A549 treated with DMSO at 1 μM for 4 hours (cell line): ENCODE data around the gene PLEKHA7. TPM values are rescaled to one million over a fixed set of nuclear protein-coding genes. Genes with fewer than 3 reads are reported as not detected.

Experiments used
- total RNA-seq: library from RNA; stranded (reverse); fragments of 200-300 nt; extraction: Qiagen RNA extraction; gene quantifications from 5 replicates; pipeline ENCODE4 v1.2.3, GENCODE V29; 2022; ENCODE audit warnings: low read depth

PLEKHA7 gene
- total RNA-seq = 15.7 to 19.6 TPM (median 17.5 TPM) in 5 replicates

GRCh38 chr11:17014321-17014832, at the start of gene PLEKHA7:
TSS of gene PLEKHA7 (minus strand) at chr11:17014414. CDS start at chr11:17014401, 13 bp downstream.

GRCh38 chr11:16738193-16738946, 275.8 kb downstream of the PLEKHA7 start, which contains the start of gene C11orf58:
TSS of gene C11orf58 (plus strand) at chr11:16738647. CDS start at chr11:16738779, 132 bp downstream.

Other genes starting within 250 kb of the PLEKHA7 start
- 1,405 to 1,959 TPM (median 1,577 TPM) in 5 replicates for gene RPS13, start 63.3 kb upstream of the PLEKHA7 start, total RNA-seq
- gene PIK3C2A, start 193.6 kb upstream of the PLEKHA7 start, total RNA-seq = 11.6 to 20.3 TPM (median 17.0 TPM) in 5 replicates